ENCODE measurements around the gene NBPF1.
"Not testable (repeated sequence)": the region's sequence is repeated elsewhere in the genome, so short reads cannot be mapped to it uniquely, and the experiment has no call there.

Gene NBPF1

GRCh38 chr1:16621681-16622315 is 8.4 kb upstream of the NBPF1 start:
- not testable (repeated sequence) for DNase-seq (ENCODE audit: low spot score)

- DNase-seq (ENCODE audit: low spot score) = no peak
Observed at GRCh38 chr1:16621300-16621658, 7.9 kb upstream of the NBPF1 start.

- not testable (repeated sequence) for DNase-seq (ENCODE audit: low spot score)
Observed at GRCh38 chr1:16619803-16620501, 6.6 kb upstream of the NBPF1 start.

- DNase-seq (ENCODE audit: low spot score) = no peak
Observed at GRCh38 chr1:16618719-16619118, 5.4 kb upstream of the NBPF1 start.

- no peak for DNase-seq (ENCODE audit: low spot score)
Observed at GRCh38 chr1:16617778-16618580, 4.6 kb upstream of the NBPF1 start.

- DNase-seq (ENCODE audit: low spot score) = no peak
Observed at GRCh38 chr1:16617114-16617631, 3.8 kb upstream of the NBPF1 start.

GRCh38 chr1:16615253-16616252 is 2.2 kb upstream of the NBPF1 start:
- no peak for DNase-seq (ENCODE audit: low spot score)

GRCh38 chr1:16614361-16615252 is 1.2 kb upstream of the NBPF1 start:
- no peak for DNase-seq (ENCODE audit: low spot score)

- peak; percentile 95 for DNase-seq (ENCODE audit: low spot score)
Observed at GRCh38 chr1:16612332-16613172, 812 bp downstream of the NBPF1 start.

- DNase-seq (ENCODE audit: low spot score) = not testable (repeated sequence)
Observed at GRCh38 chr1:16611981-16612331, 1.4 kb downstream of the NBPF1 start.

- not testable (repeated sequence) for DNase-seq (ENCODE audit: low spot score)
Observed at GRCh38 chr1:16611164-16611563, 2.2 kb downstream of the NBPF1 start.

GRCh38 chr1:16610553-16610952 is 2.8 kb downstream of the NBPF1 start:
- not testable (repeated sequence) for DNase-seq (ENCODE audit: low spot score)

- not testable (repeated sequence) for DNase-seq (ENCODE audit: low spot score)
Observed at GRCh38 chr1:16609761-16610160, 3.6 kb downstream of the NBPF1 start.

- no peak for DNase-seq (ENCODE audit: low spot score)
Observed at GRCh38 chr1:16608838-16609560, 4.4 kb downstream of the NBPF1 start.

- not testable (repeated sequence) for DNase-seq (ENCODE audit: low spot score)
Observed at GRCh38 chr1:16607853-16608815, 5.2 kb downstream of the NBPF1 start.

GRCh38 chr1:16607433-16607851 is 5.9 kb downstream of the NBPF1 start:
- DNase-seq (ENCODE audit: low spot score) = no peak

GRCh38 chr1:16606666-16607432 is 6.5 kb downstream of the NBPF1 start:
- DNase-seq (ENCODE audit: low spot score) = not testable (repeated sequence)

Measured in AG20443 (cell line).